ENCODE data around the gene MAP2.

Gene MAP2

GRCh38 chr2:209424781-209425470 lies 1.1 kb downstream of the MAP2 start:
- DNase-seq (ENCODE audit: low read depth, low spot score): no peak

- DNase-seq (ENCODE audit: low read depth, low spot score): no peak
These were observed 1.7 kb downstream of the MAP2 start for GRCh38 chr2:209425471-209426071.

- DNase-seq (ENCODE audit: low read depth, low spot score): no peak
These were observed 2.6 kb downstream of the MAP2 start for GRCh38 chr2:209426432-209426831.

- no peak for DNase-seq (ENCODE audit: low read depth, low spot score)
These were observed 7.9 kb downstream of the MAP2 start for GRCh38 chr2:209431701-209432100.

DNA sequence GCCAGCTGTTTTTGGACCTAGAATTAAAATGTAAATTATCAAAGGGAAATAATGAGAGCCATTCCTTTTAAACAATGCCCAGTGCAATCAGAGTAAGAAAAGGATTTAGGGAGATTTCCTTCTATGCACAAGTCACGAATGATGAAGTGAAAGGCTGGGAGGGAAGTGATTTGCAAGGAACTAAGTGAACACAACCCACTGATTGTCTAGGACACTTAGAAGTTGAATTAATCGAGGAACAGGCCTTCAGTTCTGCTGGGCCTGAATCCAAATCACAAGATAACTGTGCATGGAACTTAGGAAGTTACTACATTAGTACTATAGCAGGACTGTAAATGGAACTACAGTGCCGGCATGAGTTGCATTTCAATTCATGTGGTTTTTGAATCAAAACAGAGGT lies 17.7 kb downstream of the MAP2 start:
- DNase-seq (ENCODE audit: low read depth, low spot score): no peak

DNA sequence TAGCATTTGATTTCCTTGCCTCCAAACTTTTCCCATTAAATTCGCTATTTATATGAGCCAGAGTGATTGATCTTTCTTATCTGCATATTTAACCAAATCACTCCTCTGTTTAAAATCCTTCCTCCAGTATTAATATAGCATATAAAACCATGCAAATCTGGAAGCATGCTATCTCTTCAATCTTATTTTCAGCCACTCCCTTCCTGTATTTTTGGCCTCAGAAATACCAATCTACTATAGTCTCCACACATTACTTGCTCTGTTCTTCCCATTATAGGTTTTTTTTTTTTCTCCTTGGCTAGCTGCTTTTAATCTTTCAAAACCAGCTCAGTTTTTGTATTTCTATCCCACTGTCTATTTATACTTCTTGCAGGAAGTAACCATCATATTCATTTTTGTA lies 19.1 kb downstream of the MAP2 start:
- no peak for DNase-seq (ENCODE audit: low read depth, low spot score)

DNA sequence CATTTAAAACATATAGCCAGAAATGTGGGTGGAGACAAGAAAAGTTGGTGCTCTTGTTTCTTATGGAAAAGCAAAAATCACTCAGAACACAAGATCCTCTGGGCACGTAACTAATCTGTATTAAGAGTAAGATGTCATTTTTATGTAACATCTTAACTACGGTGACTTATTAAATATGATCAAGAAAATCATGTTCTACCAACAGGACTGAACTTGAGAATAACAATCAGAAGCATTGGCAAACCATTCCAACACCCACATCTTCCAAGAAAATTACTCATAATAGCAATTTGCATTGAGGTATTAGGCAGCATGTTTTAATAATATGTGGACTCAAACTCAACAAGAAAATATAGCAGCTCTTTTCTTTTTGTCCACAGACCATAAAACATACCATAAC lies 21.6 kb downstream of the MAP2 start:
- DNase-seq (ENCODE audit: low read depth, low spot score): no peak

- no peak for DNase-seq (ENCODE audit: low read depth, low spot score)
These were observed 27.5 kb downstream of the MAP2 start for GRCh38 chr2:209451209-209451834.

GRCh38 chr2:209456489-209456888 lies 32.6 kb downstream of the MAP2 start:
- DNase-seq (ENCODE audit: low read depth, low spot score): no peak

DNA sequence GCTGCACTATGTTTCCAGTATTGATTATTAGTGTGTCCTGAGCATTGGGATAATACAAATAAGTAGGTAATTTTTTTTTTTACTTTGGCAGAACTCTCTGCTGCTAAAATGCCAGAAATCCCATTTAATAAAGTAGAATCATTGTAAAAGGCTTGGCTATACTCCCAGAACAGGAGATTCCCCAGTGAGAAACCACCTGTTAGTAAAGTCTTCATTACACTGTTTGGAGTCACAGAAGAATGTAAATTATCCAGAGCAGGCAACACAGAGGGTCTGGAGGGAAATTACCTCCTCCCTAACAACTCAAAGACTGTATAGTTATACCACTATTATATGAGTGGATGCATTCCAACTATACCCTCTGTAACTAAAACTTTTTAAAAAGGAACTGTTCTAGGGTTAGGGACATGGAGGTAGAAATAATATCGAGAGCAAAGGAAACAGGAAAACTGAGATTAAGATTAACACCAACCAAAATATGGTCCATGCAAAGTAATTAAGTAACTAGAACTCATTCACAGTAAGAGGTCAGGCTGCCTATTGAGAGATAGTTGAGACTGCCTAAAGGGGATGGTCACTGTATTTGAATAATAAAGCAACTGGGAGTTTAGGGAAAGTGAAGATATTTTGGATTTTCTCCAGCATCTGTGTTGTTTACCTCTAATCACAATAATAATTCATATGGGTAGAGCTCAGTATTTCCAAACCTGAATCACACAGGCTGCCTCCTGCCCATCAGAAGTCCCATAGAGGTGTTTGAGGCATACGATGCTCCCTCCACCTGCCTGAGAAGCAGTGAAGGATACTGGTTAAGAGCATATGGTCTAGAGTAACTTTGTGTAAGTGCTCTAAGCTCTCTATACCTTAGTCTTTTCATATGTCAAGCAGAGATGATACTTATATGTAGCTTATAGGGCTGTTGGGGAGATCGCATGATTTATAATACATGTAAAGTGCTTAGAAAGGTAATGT lies 34.4 kb downstream of the MAP2 start:
- DNase-seq (ENCODE audit: low read depth, low spot score): no peak

- DNase-seq (ENCODE audit: low read depth, low spot score): no peak
These were observed 35.5 kb downstream of the MAP2 start for GRCh38 chr2:209459359-209459758.

- no peak for DNase-seq (ENCODE audit: low read depth, low spot score)
These were observed 36.4 kb downstream of the MAP2 start for GRCh38 chr2:209460151-209460761.

- no peak for DNase-seq (ENCODE audit: low read depth, low spot score)
These were observed 39.4 kb downstream of the MAP2 start for GRCh38 chr2:209463226-209463625.

- DNase-seq (ENCODE audit: low read depth, low spot score): no peak
These were observed 40.0 kb downstream of the MAP2 start for GRCh38 chr2:209463835-209464234.

DNA sequence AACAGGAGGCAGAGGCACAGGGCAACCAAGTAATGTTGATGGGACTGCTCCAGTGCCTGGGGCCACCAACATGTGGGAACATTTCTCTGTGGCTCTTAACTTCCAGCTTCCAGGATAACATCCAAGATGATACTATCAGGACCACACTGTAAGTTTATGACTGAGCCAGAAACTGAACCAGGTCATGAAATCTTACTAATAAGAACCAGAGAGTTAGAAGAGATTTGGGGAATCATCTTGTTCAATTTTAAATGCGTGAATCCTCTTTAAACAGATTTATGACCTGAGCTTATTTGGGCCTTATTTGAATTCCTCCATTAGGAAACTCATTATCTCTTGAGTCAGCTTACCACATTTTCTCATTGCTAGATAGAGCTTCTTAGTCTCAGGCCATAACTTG lies 45.0 kb downstream of the MAP2 start:
- DNase-seq (ENCODE audit: low read depth, low spot score): no peak

GRCh38 chr2:209469481-209469880 lies 45.6 kb downstream of the MAP2 start:
- no peak for DNase-seq (ENCODE audit: low read depth, low spot score)

- DNase-seq (ENCODE audit: low read depth, low spot score): no peak
These were observed 46.6 kb downstream of the MAP2 start for GRCh38 chr2:209470466-209470865.

GRCh38 chr2:209471037-209471436 lies 47.2 kb downstream of the MAP2 start:
- no peak for DNase-seq (ENCODE audit: low read depth, low spot score)

GRCh38 chr2:209472112-209472832 lies 48.4 kb downstream of the MAP2 start:
- no peak for DNase-seq (ENCODE audit: low read depth, low spot score)

- no peak for DNase-seq (ENCODE audit: low read depth, low spot score)
These were observed 49.0 kb downstream of the MAP2 start for GRCh38 chr2:209472871-209473270.

DNA sequence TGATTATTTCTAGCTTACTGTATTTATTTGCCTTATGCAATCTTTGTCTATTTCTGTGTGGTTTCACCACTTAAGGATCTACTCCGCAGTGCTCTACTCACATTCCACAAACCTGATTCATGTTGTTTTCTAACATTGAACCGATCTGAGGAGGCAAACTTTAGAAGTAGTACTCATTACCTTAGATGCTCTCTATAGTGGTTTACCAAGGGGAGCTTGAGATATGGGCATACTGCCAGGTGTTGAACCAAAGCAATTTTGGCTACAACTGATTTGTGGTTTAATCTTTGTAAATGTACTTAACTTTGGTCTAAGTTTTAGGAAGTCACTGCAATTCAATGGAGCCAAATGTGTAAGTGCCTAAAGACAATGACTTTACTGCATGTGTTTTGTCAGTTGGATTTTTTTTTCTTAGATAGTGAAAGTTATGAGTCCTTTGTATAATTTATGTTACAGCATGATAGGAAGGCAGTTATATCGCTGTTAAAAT lies 50.1 kb downstream of the MAP2 start:
- no peak for DNase-seq (ENCODE audit: low read depth, low spot score)

Data from iPS DF 19.7 (cell line).